Measurements from ENCODE around the gene DCAF5.
A peak's percentile ranks its signal among the peaks of the same experiment; 100 is the strongest.

The DCAF5 gene

DNA sequence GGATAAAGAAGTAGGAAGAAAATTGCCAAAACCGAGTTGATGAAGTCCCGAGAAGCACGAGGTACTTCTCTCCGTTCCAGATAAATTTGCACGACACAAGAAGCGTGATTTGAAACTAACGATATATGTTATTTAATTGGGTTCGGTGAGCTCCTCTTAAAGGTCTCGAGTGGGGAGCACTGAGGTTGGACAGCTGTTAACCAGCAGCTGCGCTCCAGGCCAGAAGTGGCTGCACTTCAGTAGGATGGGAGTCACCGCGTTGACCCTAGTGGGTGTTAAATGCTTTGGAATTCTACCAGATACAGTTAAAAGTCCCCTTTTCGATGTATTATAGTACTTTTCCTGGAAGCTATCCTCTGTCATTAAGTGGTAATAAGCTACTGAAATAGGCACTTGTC, 953 bp upstream of the DCAF5 start:
- TF ChIP-seq CTCF (IDR thresholded peaks at IDR 0.05; ENCODE audit: low read depth, low read length, missing control alignments) = no peak
- DNase-seq (ENCODE audit: low read depth) = no peak
- peak overlapping the region; percentile 95 for H3K4me3 ChIP-seq (ENCODE audit: low read depth, low read length)

DNA sequence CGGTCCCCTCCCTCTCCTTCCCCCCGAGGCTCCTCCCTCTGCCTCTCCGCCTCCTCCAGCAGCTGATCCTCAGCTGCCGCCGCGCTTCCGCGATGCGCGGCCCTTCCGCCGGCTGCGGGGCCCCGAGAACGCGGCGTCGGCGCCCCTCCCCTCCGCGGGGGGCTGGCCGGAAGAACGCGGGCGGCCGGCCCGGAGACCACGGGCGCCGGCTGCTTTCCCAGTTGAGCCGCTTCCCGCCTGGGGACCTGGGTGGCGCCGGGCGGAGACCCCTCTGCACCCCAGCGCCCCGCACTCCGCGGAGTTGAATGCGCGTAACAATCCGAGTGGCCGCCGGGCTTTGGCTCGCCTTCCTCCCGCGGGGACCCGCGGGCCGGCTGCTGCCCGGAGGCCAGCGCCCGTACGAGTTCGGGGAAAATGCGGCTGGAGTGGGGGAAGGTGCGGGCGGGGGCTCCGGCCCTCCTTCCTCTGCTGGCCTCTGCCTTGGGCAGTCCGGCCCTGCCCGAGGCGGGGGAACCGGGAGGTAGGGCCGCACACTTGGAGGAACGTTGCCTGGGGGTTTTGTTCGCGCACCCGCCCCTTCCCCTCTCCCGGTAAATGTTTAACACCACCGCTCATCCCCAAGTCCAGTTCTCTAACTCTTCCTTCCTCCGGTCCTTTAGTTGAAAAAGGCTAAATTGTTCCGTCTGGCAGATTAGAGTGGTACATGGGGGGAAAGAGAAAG, 393 bp upstream of the DCAF5 start:
- peak overlapping the region; percentile 95 for H3K4me3 ChIP-seq (ENCODE audit: low read depth, low read length)
- DNase-seq (ENCODE audit: low read depth) = peak; percentile 85
- no peak for TF ChIP-seq CTCF (IDR thresholded peaks at IDR 0.05; ENCODE audit: low read depth, low read length, missing control alignments)

DNA sequence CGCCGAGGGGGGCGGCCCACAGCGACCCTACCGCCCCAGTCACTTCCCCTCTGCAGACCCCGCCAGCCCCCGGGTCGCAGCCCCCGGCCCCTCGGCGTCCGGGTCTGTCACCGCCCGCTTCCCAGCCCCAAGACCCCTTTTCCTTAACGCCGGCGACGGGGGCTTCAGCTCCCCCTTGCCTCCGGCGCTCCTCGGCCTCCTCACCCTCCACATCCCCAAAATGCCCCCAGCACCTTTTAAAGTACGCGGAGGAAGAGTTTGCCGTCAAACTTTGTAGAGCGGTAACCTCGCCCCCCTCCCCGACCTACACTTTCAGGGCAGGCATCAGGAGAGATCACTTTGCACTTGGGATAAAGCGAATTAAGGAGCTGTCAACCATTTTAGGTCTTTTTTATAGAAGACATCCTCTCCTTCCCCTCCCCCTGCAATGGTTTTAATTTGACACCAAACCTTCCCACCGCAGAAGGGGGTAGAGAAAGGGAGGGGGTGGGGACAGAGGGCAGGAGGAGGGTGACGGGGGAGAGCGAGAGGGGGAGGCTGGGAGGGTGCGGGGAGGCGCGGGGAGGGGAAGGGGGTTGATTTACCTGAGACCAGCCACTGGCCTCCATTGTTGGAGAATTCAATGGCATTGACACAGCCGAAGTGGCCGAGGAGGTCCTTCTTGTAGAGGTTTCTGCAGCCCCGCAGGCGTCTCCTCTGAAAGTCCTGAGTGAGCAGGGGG, 578 bp downstream of the DCAF5 start:
- no peak for DNase-seq (ENCODE audit: low read depth)
- peak overlapping the region; percentile 95 for H3K4me3 ChIP-seq (ENCODE audit: low read depth, low read length)

DNA sequence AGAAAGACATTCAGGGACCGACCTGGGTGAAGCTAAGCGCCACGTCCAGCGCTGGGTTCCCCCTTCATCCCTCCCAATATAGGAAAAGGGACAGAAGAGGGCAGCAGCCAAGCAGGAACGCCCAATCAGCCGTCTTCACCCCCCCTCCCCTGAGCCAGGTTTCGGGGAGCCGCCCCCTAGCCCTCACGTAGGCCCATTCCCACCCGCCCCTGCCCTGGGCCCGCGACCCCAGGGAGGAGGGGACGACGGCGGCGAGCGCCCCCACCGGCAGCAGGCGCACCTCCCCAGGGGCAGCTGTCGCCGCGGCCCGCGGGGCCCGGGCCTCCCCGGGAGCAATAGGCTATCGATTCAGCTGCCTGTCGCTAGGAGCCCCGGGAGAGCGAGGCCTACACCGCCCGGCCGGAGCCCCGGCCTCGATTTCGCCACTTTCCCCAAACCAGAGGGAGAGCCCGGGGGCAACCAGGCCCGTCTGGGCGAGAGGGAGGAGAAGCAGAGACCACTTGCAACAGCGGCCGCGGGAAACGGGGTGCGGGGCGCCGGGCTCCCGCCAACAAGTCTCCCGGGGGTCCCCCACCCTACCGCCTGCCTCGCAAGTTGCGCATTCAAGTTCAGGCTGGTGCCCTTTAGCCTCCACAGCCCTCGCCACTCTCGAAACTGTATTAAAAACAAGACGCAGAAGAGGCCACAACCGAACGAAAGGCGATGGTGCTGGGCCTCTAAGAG, 1.3 kb downstream of the DCAF5 start:
- DNase-seq (ENCODE audit: low read depth) = no peak
- H3K4me3 ChIP-seq (ENCODE audit: low read depth, low read length) = peak overlapping the region; percentile 95
- TF ChIP-seq CTCF (IDR thresholded peaks at IDR 0.05; ENCODE audit: low read depth, low read length, missing control alignments) = peak; percentile 66

More for the DNA sequence above, 578 bp downstream of the DCAF5 start:
- TF ChIP-seq CTCF (IDR thresholded peaks at IDR 0.05; ENCODE audit: low read depth, low read length, missing control alignments) = no peak

DNA sequence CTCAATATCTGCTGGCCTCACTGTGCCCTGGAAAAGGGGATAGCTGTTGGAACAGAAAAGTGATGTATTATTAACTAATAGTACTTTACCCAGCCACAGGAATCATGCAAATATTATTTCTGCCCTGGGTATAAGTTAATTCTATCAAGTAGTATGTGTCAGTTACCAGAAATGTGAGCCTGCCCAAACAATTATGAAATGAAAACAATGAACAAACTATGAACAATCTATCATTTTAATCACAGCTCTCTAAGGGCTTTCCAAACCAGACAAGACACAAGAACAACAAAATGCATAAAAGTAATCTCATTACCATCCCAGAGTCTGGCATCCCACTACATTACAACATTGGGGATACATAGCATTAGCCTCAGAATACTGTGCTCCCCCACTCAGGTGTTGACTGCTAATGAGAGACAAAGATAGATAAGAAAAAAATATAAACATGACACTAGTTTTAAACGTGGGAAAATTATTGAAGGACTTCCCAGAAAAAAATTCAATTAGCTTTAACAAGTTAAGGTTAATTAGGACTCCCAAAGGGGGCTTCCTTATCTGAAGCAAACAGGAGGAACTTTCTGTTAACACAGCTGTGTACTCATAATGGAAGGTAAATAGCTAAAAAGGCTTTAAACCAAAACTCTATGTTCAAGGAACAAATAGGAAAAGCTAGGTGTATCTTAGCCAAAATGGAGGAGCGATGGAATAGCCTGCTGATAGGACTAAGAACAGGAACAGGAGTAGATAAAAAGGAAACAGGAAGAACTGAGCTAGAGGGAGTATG, 3.3 kb downstream of the DCAF5 start:
- H3K4me3 ChIP-seq (ENCODE audit: low read depth, low read length) = no peak overlapping the region
- DNase-seq (ENCODE audit: low read depth) = no peak
- TF ChIP-seq CTCF (IDR thresholded peaks at IDR 0.05; ENCODE audit: low read depth, low read length, missing control alignments) = no peak

DNA sequence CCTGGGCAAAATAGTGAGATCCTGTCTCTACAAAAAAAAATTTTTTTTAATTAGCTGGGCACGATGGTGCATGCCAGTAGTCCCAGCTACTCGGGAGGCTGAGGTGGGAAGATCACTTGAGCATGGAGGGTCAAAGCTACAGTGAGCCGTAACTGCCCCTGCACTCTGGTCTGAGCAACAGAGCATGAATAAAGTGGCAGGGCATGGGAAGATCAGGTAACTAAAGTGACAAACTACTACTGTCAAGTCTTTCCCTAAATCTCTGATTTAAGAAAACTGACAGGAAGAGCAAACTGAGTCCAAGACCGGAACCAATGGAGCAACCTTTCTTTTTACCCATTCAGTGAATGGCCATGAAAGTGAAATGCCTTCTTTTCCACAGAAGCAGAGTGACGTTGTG, 10.8 kb downstream of the DCAF5 start:
- no peak for DNase-seq (ENCODE audit: low read depth)
- no peak overlapping the region for H3K4me3 ChIP-seq (ENCODE audit: low read depth, low read length)
- TF ChIP-seq CTCF (IDR thresholded peaks at IDR 0.05; ENCODE audit: low read depth, low read length, missing control alignments) = no peak
